ENCODE results near the gene ZNF816. TPM values are rescaled to one million over a fixed set of nuclear protein-coding genes. Genes with fewer than 3 reads are reported as not detected.
"Not testable (repeated sequence)": the region's sequence is repeated elsewhere in the genome, so short reads cannot be mapped to it uniquely, and the experiment has no call there.

The ZNF816 gene
- total RNA-seq, 2 donors from 2014 or later = 5.7 to 7.1 TPM

DNA sequence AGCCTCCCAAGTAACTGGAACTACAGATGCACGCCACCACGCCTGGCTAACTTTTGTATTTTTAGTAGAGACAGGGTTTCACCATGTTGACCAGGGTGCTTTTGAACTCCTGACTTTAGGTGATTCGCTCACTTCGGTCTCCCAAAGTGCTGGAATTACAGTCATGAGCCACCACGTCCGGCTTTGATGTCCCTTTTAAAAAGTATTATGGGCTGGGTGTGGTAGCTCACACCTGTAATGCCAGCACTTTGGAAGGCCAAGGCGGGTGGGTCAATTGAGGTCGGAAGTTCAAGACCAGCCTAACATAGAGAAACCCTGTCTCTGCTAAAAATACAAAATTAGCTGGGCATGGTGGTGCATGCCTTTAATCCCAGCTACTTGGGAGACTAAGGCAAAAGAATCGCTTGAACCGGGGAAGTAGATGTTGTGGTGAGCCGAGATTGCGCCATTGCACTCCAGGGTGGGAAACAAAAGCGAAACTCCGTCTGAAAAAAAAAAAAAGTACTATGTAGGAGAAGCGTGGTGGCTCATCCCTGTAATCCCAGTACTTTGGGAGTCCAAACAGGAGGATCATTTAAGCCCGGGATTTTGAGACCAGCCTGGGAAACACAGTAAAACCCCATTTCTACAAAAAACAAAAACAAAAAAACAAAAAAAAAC lies 28.2 kb upstream of the ZNF816 start:
- H3K36me3 Mint-ChIP-seq (ENCODE audit: low read depth) = peaks cover 13% of the 10 kb centered on the region
- no peak overlapping the region for H3K4me3 Mint-ChIP-seq
- H3K27me3 Mint-ChIP-seq = no peaks in the 10 kb centered on the region
- H3K27ac Mint-ChIP-seq = no peak overlapping the region
- no peak for ATAC-seq (replicated peaks)
- H3K4me1 Mint-ChIP-seq = peaks cover 10% of the 10 kb centered on the region
- H3K9me3 Mint-ChIP-seq = peaks cover 23% of the 10 kb centered on the region

DNA sequence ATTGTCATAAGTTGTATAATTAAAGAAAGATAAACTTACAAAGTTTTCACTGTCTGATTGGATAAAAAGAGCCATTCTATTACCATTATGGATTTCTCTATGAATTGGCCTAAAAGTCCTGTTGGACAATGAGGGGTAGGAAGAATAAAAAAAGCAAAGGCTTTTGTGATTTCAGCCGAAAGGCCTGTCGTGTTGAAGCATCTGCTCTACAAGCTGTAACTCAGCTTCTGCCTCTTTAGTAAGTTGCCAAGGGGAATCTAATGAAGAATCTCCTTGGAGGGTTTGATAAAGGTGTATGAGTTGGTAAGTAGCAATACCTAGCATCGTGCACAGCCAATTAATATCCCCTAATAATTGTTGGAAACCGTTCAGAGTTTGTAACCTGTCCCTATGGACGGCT lies 25.8 kb upstream of the ZNF816 start:
- H3K4me1 Mint-ChIP-seq = peaks cover 10% of the 10 kb centered on the region
- H3K4me3 Mint-ChIP-seq = no peak overlapping the region
- H3K27ac Mint-ChIP-seq = no peak overlapping the region
- peaks cover 23% of the 10 kb centered on the region for H3K9me3 Mint-ChIP-seq
- no peak for ATAC-seq (replicated peaks)
- H3K36me3 Mint-ChIP-seq (ENCODE audit: low read depth) = peaks cover 22% of the 10 kb centered on the region
- H3K27me3 Mint-ChIP-seq = no peaks in the 10 kb centered on the region

DNA sequence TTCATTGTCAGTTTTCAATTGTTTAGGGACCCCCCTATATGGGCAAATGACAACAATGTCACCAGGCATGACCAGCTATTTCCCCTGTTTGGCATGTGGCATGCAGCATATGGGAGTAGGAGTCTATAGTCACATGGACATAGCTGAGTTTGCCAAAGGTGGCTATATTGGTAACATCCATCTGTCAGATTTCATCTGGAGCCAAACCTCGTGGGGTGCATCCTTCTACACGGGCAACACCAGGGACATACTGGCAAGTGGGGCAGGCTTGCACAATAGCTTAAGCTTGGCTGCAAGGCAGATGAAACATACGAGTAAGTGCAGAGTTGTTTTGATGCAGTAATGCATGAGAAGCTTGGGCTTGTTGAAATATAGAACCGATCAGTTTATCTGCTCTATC lies 24.5 kb upstream of the ZNF816 start:
- Mint-ChIP-seq H3K27ac (no peak overlapping the region), H3K4me3 (no peak overlapping the region), H3K36me3 (ENCODE audit: low read depth) (peaks cover 22% of the 10 kb centered on the region), H3K27me3 (no peaks in the 10 kb centered on the region), H3K4me1 (peaks cover 6% of the 10 kb centered on the region), H3K9me3 (peaks cover 20% of the 10 kb centered on the region)
- ATAC-seq (replicated peaks) = no peak

DNA sequence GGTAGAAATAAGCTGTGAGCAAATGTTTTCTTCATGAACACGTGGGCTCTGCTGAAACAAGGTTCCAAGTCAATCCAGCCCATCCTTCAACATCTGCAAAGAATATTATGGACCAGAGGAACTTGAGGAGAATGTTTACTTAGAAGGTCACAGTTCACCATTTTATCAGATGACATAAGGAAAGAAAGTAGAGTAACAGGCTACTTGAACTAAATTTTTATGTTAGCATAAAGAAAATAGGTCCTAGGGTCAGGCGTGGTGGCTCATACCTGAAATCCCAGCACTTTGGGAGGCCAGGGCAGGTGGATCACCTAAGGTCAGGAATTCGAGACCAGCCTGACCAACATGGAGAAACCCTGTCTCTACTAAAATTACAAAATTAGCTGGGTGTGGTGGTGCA lies 20.5 kb upstream of the ZNF816 start:
- not testable (repeated sequence) for H3K4me1 Mint-ChIP-seq; ATAC-seq (replicated peaks); H3K27ac Mint-ChIP-seq; H3K4me3 Mint-ChIP-seq; H3K27me3 Mint-ChIP-seq
- H3K36me3 Mint-ChIP-seq (ENCODE audit: low read depth) = peaks cover 22% of the 10 kb centered on the region
- H3K9me3 Mint-ChIP-seq = peaks cover 16% of the 10 kb centered on the region

DNA sequence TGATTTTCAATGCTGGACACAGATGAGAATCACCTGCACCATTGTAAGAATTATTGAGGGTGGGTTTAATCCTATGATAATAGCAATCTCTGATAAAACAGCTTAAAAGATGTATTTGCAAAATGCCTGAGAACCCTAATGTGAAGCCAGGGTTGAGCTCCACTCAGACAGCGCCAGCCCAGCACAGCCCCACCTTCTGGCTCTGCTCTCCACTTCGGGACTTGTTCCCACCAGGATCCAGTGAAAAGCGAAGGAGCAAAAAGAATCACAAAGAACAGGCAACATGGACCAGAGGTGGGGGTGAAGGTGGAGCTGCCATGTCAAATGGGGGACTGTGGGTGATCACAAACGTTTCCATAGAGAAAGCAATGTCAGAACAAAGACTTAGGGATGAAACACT lies 18.6 kb upstream of the ZNF816 start:
- Mint-ChIP-seq H3K4me3 (no peak overlapping the region), H3K27me3 (no peaks in the 10 kb centered on the region), H3K4me1 (no peaks in the 10 kb centered on the region), H3K9me3 (peaks cover 4% of the 10 kb centered on the region), H3K36me3 (ENCODE audit: low read depth) (peaks cover 13% of the 10 kb centered on the region), H3K27ac (peak overlapping the region; percentile 10)
- no peak for ATAC-seq (replicated peaks)

DNA sequence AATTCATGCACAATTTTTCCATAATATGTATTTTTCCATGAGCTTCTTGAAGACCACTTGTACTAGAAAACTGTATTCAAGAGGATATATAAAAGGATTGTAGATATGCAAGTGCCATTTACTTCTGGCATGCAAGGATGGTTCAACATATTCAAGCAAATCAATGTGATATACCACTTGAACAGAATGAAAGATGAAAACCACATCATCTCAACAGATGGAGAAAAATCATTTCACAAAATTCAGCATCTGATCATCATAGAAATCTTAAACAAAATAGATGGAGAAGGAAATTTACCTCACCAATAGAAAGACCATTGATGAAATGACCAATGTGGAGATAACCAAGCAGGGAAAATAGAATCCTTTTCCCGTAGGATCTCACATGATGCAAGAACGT lies 5.1 kb upstream of the ZNF816 start:
- Mint-ChIP-seq H3K9me3 (peaks cover 13% of the 10 kb centered on the region), H3K36me3 (ENCODE audit: low read depth) (peaks cover 18% of the 10 kb centered on the region), H3K4me1 (no peaks in the 10 kb centered on the region), H3K27ac (no peak overlapping the region), H3K4me3 (no peak overlapping the region), H3K27me3 (no peaks in the 10 kb centered on the region)
- no peak for ATAC-seq (replicated peaks)

DNA sequence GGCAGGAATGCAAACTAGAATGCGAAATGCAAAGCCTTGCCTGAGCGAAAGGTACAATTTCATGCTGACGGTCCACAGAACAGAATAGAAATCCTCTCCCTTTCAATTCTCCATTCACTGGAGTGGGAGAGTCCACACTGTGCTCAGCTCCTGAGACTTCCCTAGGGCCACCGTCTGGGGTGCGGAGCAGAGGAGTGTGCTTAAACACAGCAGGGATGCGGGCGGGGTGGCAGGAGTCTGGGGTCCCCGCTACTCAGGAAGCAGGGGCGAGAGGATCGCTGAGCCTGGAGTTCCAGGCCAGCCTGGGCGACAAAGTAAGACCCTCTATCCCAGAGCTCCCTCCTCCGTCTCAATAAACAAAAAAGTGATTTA lies 552 bp upstream of the ZNF816 start:
- Mint-ChIP-seq H3K27ac (peak overlapping the region; percentile 88), H3K9me3 (peaks cover 4% of the 10 kb centered on the region), H3K27me3 (no peaks in the 10 kb centered on the region), H3K4me3 (peak overlapping the region; percentile 96), H3K36me3 (ENCODE audit: low read depth) (peaks cover 20% of the 10 kb centered on the region), H3K4me1 (no peaks in the 10 kb centered on the region)
- peak; percentile 16 for ATAC-seq (replicated peaks)

DNA sequence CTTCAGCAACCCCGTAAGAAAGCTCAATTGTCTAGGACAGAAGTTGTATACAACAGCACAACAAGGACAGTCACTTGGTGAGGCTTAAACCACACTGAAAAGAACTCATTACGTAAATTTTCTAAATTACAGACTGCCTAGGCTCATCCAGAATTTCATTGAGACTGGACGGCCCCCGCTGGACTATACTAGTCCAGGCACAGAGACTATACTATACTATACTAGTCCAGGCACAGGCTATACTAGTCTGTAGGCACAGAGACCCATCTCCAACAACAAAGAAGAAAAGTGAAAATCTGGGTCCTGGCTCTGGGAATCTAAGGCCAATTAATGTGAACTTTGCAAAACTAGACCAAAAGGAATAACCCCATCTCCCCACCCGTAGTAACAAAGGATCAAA lies 700 bp downstream of the ZNF816 start:
- Mint-ChIP-seq H3K4me1 (no peaks in the 10 kb centered on the region), H3K27ac (peak overlapping the region; percentile 88), H3K36me3 (ENCODE audit: low read depth) (peaks cover 33% of the 10 kb centered on the region), H3K9me3 (peaks cover 2% of the 10 kb centered on the region), H3K27me3 (no peaks in the 10 kb centered on the region), H3K4me3 (peak overlapping the region; percentile 96)
- ATAC-seq (replicated peaks) = no peak

DNA sequence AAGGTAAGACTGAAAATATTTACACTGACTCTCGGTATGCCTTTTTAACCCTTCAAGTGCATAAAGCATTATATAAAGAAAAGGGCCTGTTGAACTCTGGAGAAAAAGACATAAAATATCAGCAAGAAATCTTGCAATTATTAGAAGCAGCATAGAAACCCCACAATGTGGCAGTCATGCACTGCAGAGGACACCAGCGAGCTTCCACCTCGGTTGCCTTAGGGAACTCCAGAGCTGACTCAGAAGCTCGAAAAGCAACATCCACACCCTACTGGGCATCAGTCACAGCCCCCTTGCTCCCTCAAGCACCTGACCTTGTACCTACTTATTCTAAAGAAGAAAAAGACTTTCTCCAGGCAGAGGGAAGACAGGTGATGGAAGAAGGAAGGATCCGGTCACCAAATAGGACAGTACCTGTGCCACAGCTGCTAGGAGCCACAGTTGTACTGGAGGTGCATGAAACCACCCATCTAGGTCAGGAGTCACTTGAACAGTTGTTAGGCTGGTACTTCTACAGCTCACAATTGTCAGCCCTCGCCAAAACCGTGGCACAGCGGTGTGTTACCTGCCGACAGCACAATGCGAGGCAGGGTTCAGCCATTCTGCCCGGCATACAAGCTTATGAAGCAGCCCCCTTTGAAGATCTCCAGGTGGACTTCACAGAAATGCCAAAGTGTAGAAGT lies 2.9 kb downstream of the ZNF816 start:
- peaks cover 55% of the 10 kb centered on the region for H3K36me3 Mint-ChIP-seq (ENCODE audit: low read depth)
- no peaks in the 10 kb centered on the region for H3K27me3 Mint-ChIP-seq
- peaks cover 17% of the 10 kb centered on the region for H3K9me3 Mint-ChIP-seq
- no peak for ATAC-seq (replicated peaks)
- no peaks in the 10 kb centered on the region for H3K4me1 Mint-ChIP-seq
- no peak overlapping the region for H3K4me3 Mint-ChIP-seq
- H3K27ac Mint-ChIP-seq = no peak overlapping the region

DNA sequence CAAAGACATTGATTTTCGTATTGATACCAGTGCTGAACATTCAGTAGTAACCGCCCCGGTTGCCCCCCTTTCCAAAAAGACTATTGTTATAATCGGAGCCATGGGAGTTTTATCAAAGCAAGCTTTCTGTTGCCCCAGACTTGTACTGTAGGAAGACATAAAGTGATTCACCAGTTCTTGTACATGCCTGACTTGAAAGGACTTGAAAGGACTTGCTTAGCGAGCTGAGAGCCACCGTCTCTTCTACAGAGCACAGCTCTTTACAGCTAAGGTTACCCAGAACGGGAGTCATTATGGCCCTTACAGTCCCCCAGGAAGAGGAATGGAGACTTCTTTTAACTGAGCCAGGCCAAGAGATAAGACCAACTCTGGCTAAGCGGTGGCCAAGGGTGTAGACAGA lies 5.1 kb downstream of the ZNF816 start:
- peaks cover 19% of the 10 kb centered on the region for H3K9me3 Mint-ChIP-seq
- no peak for ATAC-seq (replicated peaks)

DNA sequence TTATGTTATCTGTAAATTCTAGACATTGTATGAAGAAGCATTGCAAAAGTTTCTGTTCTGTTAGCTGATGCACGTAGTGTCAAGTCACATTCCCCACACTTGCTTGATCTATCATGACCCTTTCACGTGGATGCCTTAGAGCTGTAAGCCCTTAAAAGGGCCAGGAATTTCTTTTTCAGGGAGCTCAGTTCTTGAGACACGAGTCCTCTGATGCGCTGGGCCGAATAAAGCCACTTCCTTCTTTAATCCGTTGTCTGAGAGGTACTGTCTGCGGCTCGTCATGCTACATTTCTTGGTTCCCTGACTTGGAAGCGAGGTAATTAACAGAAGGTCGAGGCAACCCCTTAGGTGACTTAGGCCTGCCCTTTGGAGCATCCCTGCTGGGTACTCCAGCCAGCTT lies 5.8 kb downstream of the ZNF816 start:
- Mint-ChIP-seq H3K4me1 (no peaks in the 10 kb centered on the region), H3K27ac (no peak overlapping the region), H3K36me3 (ENCODE audit: low read depth) (peaks cover 81% of the 10 kb centered on the region), H3K27me3 (no peaks in the 10 kb centered on the region), H3K4me3 (no peak overlapping the region), H3K9me3 (peaks cover 25% of the 10 kb centered on the region)
- no peak for ATAC-seq (replicated peaks)

More for the DNA sequence above, 5.1 kb downstream of the ZNF816 start:
- Mint-ChIP-seq H3K27me3 (no peaks in the 10 kb centered on the region), H3K36me3 (ENCODE audit: low read depth) (peaks cover 74% of the 10 kb centered on the region), H3K27ac (no peak overlapping the region), H3K4me1 (no peaks in the 10 kb centered on the region), H3K4me3 (no peak overlapping the region)

DNA sequence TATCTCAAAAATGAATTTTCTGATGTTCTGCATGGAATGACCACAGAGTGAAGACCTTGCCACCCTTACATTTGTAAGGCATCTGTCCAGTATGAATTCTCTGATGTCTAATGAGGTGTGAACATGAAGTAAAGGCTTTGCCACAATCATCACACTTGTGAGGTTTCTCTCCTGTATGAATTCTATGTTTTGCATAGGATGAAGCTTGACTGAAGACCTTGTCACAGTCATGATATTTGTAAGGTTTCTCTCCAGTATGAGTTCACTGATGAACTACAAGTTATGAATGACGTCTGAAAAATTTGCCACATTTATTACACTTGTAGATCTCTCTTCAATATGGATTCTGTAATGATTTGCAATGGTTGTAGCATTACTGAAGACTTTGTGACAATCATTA lies 13.3 kb downstream of the ZNF816 start:
- H3K4me3 Mint-ChIP-seq = no peak overlapping the region
- no peaks in the 10 kb centered on the region for H3K27me3 Mint-ChIP-seq
- no peaks in the 10 kb centered on the region for H3K4me1 Mint-ChIP-seq
- H3K36me3 Mint-ChIP-seq (ENCODE audit: low read depth) = peaks cover 49% of the 10 kb centered on the region
- no peak overlapping the region for H3K27ac Mint-ChIP-seq
- H3K9me3 Mint-ChIP-seq = peaks cover 24% of the 10 kb centered on the region
- ATAC-seq (replicated peaks) = no peak

DNA sequence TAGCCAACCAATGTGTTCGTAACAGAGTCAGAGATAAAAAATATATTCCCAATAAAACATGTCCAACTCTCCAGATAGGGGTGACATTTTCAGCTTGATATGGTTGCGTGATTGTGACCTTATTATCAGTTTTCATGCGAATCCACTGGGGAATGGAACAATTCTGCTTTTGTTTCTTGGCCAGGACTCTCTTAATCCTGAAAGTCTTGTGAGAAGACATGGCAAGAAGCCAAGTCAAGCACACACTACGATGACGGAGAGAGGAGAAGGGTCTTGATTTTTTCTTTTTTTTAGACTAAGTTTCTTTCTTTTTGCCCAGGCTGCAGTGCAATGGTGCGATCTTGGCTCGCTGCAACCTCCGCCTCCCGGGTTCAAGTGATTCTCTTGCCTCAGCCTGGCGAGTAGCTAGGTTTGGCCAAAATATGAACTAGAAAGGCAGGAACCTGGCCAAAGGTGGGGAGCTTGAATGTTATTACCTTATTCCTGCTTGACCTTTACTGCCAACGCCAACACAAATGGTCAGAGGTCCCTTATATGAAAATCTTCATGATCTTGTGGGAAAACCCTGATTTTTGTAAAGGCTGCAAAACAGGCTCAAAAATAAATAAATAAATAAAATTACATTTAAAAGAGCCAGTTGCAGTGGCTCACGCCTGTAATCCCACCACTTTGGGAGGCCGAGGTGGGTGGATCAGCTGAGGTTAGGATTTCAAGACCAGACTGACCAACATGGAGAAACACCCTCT lies 14.5 kb downstream of the ZNF816 start:
- peaks cover 24% of the 10 kb centered on the region for H3K9me3 Mint-ChIP-seq
- H3K4me3 Mint-ChIP-seq = no peak overlapping the region
- no peak for ATAC-seq (replicated peaks)
- H3K27me3 Mint-ChIP-seq = no peaks in the 10 kb centered on the region
- no peak overlapping the region for H3K27ac Mint-ChIP-seq
- peaks cover 39% of the 10 kb centered on the region for H3K36me3 Mint-ChIP-seq (ENCODE audit: low read depth)
- no peaks in the 10 kb centered on the region for H3K4me1 Mint-ChIP-seq

DNA sequence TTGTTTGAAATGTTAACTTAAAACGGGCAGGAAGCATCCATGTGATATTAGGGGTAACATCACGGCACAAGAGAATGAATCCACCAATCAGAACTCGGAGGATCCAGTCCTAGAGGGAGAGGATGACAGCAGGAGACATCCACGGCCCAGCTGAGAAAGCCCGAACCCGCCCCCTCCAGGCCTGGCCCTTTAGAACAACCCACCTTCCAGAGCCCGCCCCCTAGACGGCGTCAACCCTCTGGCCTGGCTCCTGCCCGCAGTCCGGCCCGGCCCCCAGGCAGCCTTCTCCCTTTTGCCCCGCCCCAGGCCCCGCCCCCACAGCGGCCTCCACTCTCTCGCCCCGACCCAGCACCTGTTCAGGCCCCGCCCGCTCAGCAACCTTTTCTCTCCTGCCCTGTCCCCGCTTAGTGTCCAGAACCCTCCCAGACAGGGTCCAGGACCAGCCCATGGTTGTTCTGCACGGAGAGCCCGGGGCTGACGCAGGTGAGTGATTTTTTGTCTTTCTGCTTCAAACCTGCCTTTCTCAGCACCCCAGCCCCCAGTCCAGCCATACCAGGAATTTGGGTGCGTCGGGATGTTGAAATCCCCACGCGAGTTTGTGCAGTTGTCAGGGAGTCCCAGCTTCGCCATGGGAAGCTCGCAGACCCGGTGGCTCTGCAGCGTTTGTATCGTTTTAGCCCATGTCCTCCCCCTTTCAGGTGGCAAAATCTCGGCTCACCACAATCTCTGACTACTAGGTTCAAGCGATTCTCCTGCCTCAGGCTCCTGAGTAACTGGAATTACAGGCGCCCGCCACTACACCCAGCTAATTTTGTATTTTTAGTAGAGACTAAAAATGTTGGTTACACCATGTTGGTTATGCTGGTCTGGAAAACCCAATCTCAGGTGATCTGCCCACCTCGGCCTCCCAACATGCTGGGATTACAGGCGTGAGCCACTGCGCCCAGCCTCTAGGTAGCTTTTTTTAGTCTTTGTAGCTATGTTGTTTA lies 16.1 kb downstream of the ZNF816 start:
- no peak overlapping the region for H3K4me3 Mint-ChIP-seq
- no peaks in the 10 kb centered on the region for H3K27me3 Mint-ChIP-seq
- no peak for ATAC-seq (replicated peaks)
- peaks cover 16% of the 10 kb centered on the region for H3K9me3 Mint-ChIP-seq
- H3K36me3 Mint-ChIP-seq (ENCODE audit: low read depth) = peaks cover 24% of the 10 kb centered on the region
- peaks cover 3% of the 10 kb centered on the region for H3K4me1 Mint-ChIP-seq
- H3K27ac Mint-ChIP-seq = no peak overlapping the region
